ENCODE data around the gene KCNE5.

GRCh38 chrX:109632906-109633504, 8.0 kb upstream of the KCNE5 start:
- TF ChIP-seq CTCF (IDR thresholded peaks at IDR 0.05; ENCODE audit: insufficient read depth, low read length) (no peak), POLR2AphosphoS5 (IDR thresholded peaks at IDR 0.05; ENCODE audit: low read depth) (no peak), GABPA (IDR thresholded peaks at IDR 0.05; ENCODE audit: low read depth) (no peak), SPI1 (IDR thresholded peaks at IDR 0.05; ENCODE audit: borderline replicate concordance, low read depth) (no peak)

Data from HL-60 (cell line).